ENCODE data around the gene MRPS9.

DNA sequence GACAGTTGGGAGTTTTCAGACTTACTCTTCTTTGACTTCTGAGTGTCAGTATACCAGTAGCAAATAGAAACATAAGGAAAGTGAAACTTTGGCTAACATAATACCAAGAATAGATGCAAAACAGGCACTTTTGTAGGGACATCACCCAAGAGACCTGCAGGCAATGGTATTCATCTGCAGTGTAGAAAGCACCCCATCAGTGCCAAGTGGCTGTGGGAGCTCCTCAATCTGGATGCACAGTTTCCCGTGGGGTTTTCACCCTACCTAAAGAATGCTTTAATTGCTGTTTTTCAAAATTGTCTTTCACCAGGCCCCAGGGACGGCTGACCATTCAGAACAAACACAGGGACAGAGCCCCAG is 107.1 kb downstream of the MRPS9 start:
- TF ChIP-seq POLR2A (IDR thresholded peaks at IDR 0.05; ENCODE audit: low read depth, low read length) (no peak), POLR2AphosphoS5 (IDR thresholded peaks at IDR 0.05; ENCODE audit: low read depth, low read length) (no peak), TAF1 (IDR thresholded peaks at IDR 0.05; ENCODE audit: borderline replicate concordance, low read depth, low read length) (no peak)
